Measurements from ENCODE around the gene CIZ1. TPM values are rescaled to one million over a fixed set of nuclear protein-coding genes. Genes with fewer than 3 reads are reported as not detected.

The CIZ1 gene
- total RNA-seq, 1 donor from 2014 or later = 74.9 TPM

GRCh38 chr9:128214571-128215490, 23.5 kb upstream of the CIZ1 start:
- Histone ChIP-seq H3K4me3 (no peak overlapping the region), H3K4me1 (peaks cover 28% of the 10 kb centered on the region), H3K9me3 (replicated peaks) (no peaks in the 10 kb centered on the region), H3K27me3 (ENCODE audit: low read depth) (peaks cover 7% of the 10 kb centered on the region), H3K27ac (replicated peaks) (peak overlapping the region; percentile 52), H3K36me3 (no peaks in the 10 kb centered on the region)
- no peak for DNase-seq
- intact Hi-C loops (cut with micrococcal nuclease) = no loop called here
- TF ChIP-seq, protein P1, sequence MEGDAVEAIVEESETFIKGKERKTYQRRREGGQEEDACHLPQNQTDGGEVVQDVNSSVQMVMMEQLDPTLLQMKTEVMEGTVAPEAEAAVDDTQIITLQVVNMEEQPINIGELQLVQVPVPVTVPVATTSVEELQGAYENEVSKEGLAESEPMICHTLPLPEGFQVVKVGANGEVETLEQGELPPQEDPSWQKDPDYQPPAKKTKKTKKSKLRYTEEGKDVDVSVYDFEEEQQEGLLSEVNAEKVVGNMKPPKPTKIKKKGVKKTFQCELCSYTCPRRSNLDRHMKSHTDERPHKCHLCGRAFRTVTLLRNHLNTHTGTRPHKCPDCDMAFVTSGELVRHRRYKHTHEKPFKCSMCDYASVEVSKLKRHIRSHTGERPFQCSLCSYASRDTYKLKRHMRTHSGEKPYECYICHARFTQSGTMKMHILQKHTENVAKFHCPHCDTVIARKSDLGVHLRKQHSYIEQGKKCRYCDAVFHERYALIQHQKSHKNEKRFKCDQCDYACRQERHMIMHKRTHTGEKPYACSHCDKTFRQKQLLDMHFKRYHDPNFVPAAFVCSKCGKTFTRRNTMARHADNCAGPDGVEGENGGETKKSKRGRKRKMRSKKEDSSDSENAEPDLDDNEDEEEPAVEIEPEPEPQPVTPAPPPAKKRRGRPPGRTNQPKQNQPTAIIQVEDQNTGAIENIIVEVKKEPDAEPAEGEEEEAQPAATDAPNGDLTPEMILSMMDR (IDR thresholded peaks at IDR 0.05; ENCODE audit: borderline replicate concordance) = no peak

DNA sequence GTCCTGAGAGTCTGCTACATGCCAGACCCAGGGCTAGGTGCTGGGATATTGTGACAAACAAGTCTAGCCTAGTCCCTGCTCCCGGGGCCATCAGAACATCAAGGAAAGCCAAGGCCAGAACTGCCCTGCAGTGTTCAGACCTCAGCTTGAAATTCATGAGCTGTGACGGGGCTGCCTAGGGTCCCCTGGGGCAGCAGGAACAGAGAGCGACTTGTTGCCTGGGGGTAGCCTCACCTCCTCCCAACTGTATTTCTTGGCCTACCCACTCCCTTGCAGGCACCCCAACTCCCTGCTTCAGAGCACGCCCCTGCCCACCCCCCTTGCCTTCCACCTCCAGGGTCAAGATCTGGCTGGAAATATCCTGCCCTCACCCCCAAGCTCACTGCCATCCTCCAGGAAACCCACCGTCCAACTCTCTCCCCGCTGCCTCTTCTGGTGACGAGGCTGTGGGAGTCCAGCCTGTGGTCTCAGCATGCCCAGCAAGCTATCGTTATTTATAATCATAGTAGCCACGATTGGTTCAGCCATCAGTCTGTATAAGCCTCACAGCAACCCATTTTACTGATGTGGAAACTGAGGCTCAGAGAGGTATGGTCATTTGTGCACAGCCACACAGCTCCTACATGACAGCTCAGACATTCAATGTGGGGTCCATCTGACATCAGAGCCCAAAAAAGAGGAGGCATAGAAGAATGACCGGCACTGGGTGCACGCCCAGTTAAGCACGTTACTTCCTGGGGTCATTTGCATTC, 22.6 kb upstream of the CIZ1 start:
- no peak for DNase-seq
- Histone ChIP-seq H3K27me3 (ENCODE audit: low read depth) (peaks cover 7% of the 10 kb centered on the region), H3K36me3 (no peaks in the 10 kb centered on the region), H3K27ac (replicated peaks) (no peak overlapping the region), H3K4me1 (peaks cover 24% of the 10 kb centered on the region), H3K4me3 (no peak overlapping the region), H3K9me3 (replicated peaks) (no peaks in the 10 kb centered on the region)
- TF ChIP-seq, protein P1 (IDR thresholded peaks at IDR 0.05; ENCODE audit: borderline replicate concordance) = no peak
- intact Hi-C loops (cut with micrococcal nuclease) = no loop called here

- TF ChIP-seq, protein P1 (IDR thresholded peaks at IDR 0.05; ENCODE audit: borderline replicate concordance) = no peak
- H3K4me3 ChIP-seq = no peak overlapping the region
- no peak overlapping the region for H3K27ac ChIP-seq (replicated peaks)
- H3K4me1 ChIP-seq = peaks cover 13% of the 10 kb centered on the region
- no peak for DNase-seq
- no peaks in the 10 kb centered on the region for H3K36me3 ChIP-seq
- no peaks in the 10 kb centered on the region for H3K9me3 ChIP-seq (replicated peaks)
- intact Hi-C loops (cut with micrococcal nuclease) = no loop called here
- H3K27me3 ChIP-seq (ENCODE audit: low read depth) = peaks cover 7% of the 10 kb centered on the region
Observed at GRCh38 chr9:128211981-128212281, 20.6 kb upstream of the CIZ1 start.

GRCh38 chr9:128211186-128211980, 20.0 kb upstream of the CIZ1 start:
- peaks cover 11% of the 10 kb centered on the region for H3K4me1 ChIP-seq
- no peak overlapping the region for H3K4me3 ChIP-seq
- H3K27ac ChIP-seq (replicated peaks) = no peak overlapping the region
- DNase-seq = no peak
- intact Hi-C loops (cut with micrococcal nuclease) = no loop called here
- H3K36me3 ChIP-seq = no peaks in the 10 kb centered on the region
- H3K27me3 ChIP-seq (ENCODE audit: low read depth) = peaks cover 7% of the 10 kb centered on the region
- no peaks in the 10 kb centered on the region for H3K9me3 ChIP-seq (replicated peaks)
- TF ChIP-seq, protein P1 (IDR thresholded peaks at IDR 0.05; ENCODE audit: borderline replicate concordance) = no peak

DNA sequence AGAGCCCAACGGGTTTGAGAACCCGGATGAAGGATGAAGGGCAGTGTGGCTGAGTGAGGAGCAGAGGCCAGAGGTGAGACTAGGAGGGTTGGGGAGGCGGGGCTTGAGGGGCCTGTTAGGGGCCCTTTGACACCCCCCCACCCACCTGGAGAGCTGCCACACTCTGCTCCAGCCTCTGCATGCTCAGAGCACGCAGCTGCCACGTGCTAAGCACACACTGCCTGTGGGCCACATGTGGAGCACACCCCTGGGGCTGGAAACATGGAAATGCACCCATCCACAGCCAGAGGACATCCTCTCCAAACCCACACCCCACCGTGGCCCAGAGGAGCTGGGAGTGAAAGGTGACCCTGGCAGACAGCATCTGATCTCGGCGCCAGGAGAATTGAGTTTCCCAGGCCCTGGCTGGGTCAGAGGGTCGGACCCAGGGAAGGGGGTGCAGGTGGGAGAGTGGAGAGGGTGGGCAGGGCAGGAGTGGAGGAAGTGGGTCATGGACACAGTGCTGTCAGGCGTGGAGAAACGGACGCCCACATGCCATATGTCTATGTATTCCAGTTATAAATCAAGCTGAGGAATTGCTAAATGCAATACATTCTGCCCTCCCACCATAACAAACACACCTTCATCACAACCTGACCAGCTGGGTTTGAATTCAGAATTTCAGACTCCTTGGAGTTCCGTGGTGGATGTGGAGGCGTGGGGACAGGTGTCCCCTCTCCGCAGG, 17.7 kb upstream of the CIZ1 start:
- Histone ChIP-seq H3K9me3 (replicated peaks) (no peaks in the 10 kb centered on the region), H3K4me3 (no peak overlapping the region), H3K27me3 (ENCODE audit: low read depth) (peaks cover 23% of the 10 kb centered on the region), H3K36me3 (no peaks in the 10 kb centered on the region), H3K4me1 (peaks cover 2% of the 10 kb centered on the region), H3K27ac (replicated peaks) (no peak overlapping the region)
- intact Hi-C loops (cut with micrococcal nuclease) = no loop called here
- TF ChIP-seq, protein P1 (IDR thresholded peaks at IDR 0.05; ENCODE audit: borderline replicate concordance) = no peak
- no peak for DNase-seq
